Natural killer cell treated with Interleukin-12 subunit alpha and Interleukin-12 subunit beta and Interleukin-15 and Interleukin-18, amount 100 ng/mL, for 72 hours (primary cell): ENCODE data around the gene POLDIP3. TPM values are rescaled to one million over a fixed set of nuclear protein-coding genes. Genes with fewer than 3 reads are reported as not detected.
"Not testable (repeated sequence)": the region's sequence is repeated elsewhere in the genome, so short reads cannot be mapped to it uniquely, and the experiment has no call there.

Experiments used
- ATAC-seq, 2 donors: fragments of 150-1000 bp; cut with Tn5 transposase in 1 of 2; sonication (Bioruptor Pico), chemical (Tn5 transposase) in 1 of 2; 2 replicates each; pipeline ENCODE4 v1.10.0; 2021
- DNase-seq: peaks from one replicate; pipeline ENCODE4 v3.0.0; 2022; ENCODE audit warnings: low spot score
- H3K27ac Mint-ChIP-seq, 2 donors: 1 replicate in 1 of 2; 2 replicates in 1 of 2; pipeline ENCODE4 v1.8.0; 2022; ENCODE audit warnings: mixed read lengths in 2 of 2, mild to moderate bottlenecking in 1 of 2, moderate library complexity in 1 of 2
- H3K27me3 Mint-ChIP-seq, 2 donors: 1 replicate in 1 of 2; 2 replicates in 1 of 2; pipeline ENCODE4 v1.8.0; 2022; ENCODE audit warnings: mixed read lengths in 2 of 2
- H3K36me3 Mint-ChIP-seq: one replicate; pipeline ENCODE4 v1.8.0; 2022; ENCODE audit warnings: mixed read lengths
- H3K4me1 Mint-ChIP-seq, 2 donors: 1 replicate in 1 of 2; 2 replicates in 1 of 2; pipeline ENCODE4 v1.8.0; 2022; ENCODE audit warnings: low read depth in 2 of 2, mixed read lengths in 2 of 2, mild to moderate bottlenecking in 1 of 2
- H3K4me3 Mint-ChIP-seq: one replicate; pipeline ENCODE4 v1.8.0; 2022; ENCODE audit warnings: mixed read lengths
- H3K9me3 Mint-ChIP-seq: 2 replicates; pipeline ENCODE4 v1.8.0; 2022; ENCODE audit warnings: mixed read lengths
- total RNA-seq, 2 donors: library from RNA; stranded (reverse); gene quantifications; one replicate each; pipeline ENCODE4 v1.2.3, GENCODE V29; 2022

The POLDIP3 gene
- total RNA-seq, 2 donors from 2014 or later = 61.6 to 78.9 TPM

- H3K27ac Mint-ChIP-seq = peak overlapping the region in 1 of 2 donors; percentile 70
- H3K27me3 Mint-ChIP-seq = no peaks in the 10 kb centered on the region
- H3K4me1 Mint-ChIP-seq = peaks cover 33 to 36% of the 10 kb centered on the region in 2 donors
- H3K9me3 Mint-ChIP-seq = no peaks in the 10 kb centered on the region
- H3K36me3 Mint-ChIP-seq = peaks cover 10% of the 10 kb centered on the region
- no peak overlapping the region for H3K4me3 Mint-ChIP-seq
- DNase-seq = no peak
- ATAC-seq = no peak
These were observed 2.7 kb upstream of the POLDIP3 start for GRCh38 chr22:42617155-42617983.

- Mint-ChIP-seq H3K27ac (peak overlapping the region; percentile 100), H3K4me1 (peaks cover 40 to 42% of the 10 kb centered on the region in 2 donors), H3K4me3 (peak overlapping the region; percentile 99)
- not testable (repeated sequence) for ATAC-seq, H3K9me3 Mint-ChIP-seq, H3K27me3 Mint-ChIP-seq, DNase-seq, H3K36me3 Mint-ChIP-seq
These were observed 1.1 kb upstream of the POLDIP3 start for GRCh38 chr22:42615860-42616175.

- no peaks in the 10 kb centered on the region for H3K27me3 Mint-ChIP-seq
- peak overlapping the region; percentile 100 for H3K27ac Mint-ChIP-seq
- peak overlapping the region; percentile 99 for H3K4me3 Mint-ChIP-seq
- H3K4me1 Mint-ChIP-seq = peaks cover 42 to 47% of the 10 kb centered on the region in 2 donors
- H3K36me3 Mint-ChIP-seq = peaks cover 10% of the 10 kb centered on the region
- no peaks in the 10 kb centered on the region for H3K9me3 Mint-ChIP-seq
- DNase-seq (peak; percentile 92), ATAC-seq (peak; percentile 85)
These were observed 593 bp upstream of the POLDIP3 start for GRCh38 chr22:42615092-42615859.

- peak overlapping the region; percentile 100 for H3K27ac Mint-ChIP-seq
- no peak for DNase-seq
- H3K9me3 Mint-ChIP-seq = no peaks in the 10 kb centered on the region
- H3K36me3 Mint-ChIP-seq = peaks cover 10% of the 10 kb centered on the region
- no peaks in the 10 kb centered on the region for H3K27me3 Mint-ChIP-seq
- ATAC-seq = no peak
- H3K4me1 Mint-ChIP-seq = peaks cover 50 to 55% of the 10 kb centered on the region in 2 donors
- H3K4me3 Mint-ChIP-seq = peak overlapping the region; percentile 99
These were observed 796 bp downstream of the POLDIP3 start for GRCh38 chr22:42613872-42614301.

GRCh38 chr22:42612336-42612735 lies 2.3 kb downstream of the POLDIP3 start:
- H3K9me3 Mint-ChIP-seq = no peaks in the 10 kb centered on the region
- ATAC-seq = no peak
- H3K4me1 Mint-ChIP-seq = peaks cover 50 to 51% of the 10 kb centered on the region in 2 donors
- H3K27me3 Mint-ChIP-seq = no peaks in the 10 kb centered on the region
- H3K36me3 Mint-ChIP-seq = peaks cover 10% of the 10 kb centered on the region
- H3K27ac Mint-ChIP-seq = peak overlapping the region; percentile 100
- no peak for DNase-seq
- peak overlapping the region; percentile 99 for H3K4me3 Mint-ChIP-seq

GRCh38 chr22:42611051-42611450 lies 3.6 kb downstream of the POLDIP3 start:
- H3K27ac Mint-ChIP-seq = no peak overlapping the region
- no peaks in the 10 kb centered on the region for H3K9me3 Mint-ChIP-seq
- no peak for DNase-seq
- H3K4me1 Mint-ChIP-seq = peaks cover 51 to 56% of the 10 kb centered on the region in 2 donors
- no peak overlapping the region for H3K4me3 Mint-ChIP-seq
- no peak for ATAC-seq
- peaks cover 10% of the 10 kb centered on the region for H3K36me3 Mint-ChIP-seq
- H3K27me3 Mint-ChIP-seq = no peaks in the 10 kb centered on the region

- H3K27ac Mint-ChIP-seq = peak overlapping the region in 1 of 2 donors; percentile 33
- no peak for ATAC-seq
- peaks cover 10% of the 10 kb centered on the region for H3K36me3 Mint-ChIP-seq
- H3K4me1 Mint-ChIP-seq = peaks cover 45 to 48% of the 10 kb centered on the region in 2 donors
- H3K4me3 Mint-ChIP-seq = no peak overlapping the region
- no peak for DNase-seq
- no peaks in the 10 kb centered on the region for H3K27me3 Mint-ChIP-seq
- no peaks in the 10 kb centered on the region for H3K9me3 Mint-ChIP-seq
These were observed 4.5 kb downstream of the POLDIP3 start for GRCh38 chr22:42610186-42610585.

GRCh38 chr22:42608823-42609361 lies 5.8 kb downstream of the POLDIP3 start:
- no peak overlapping the region for H3K4me3 Mint-ChIP-seq
- ATAC-seq (peak in 1 of 2 donors; percentile 10), DNase-seq (no peak)
- peaks cover 40 to 44% of the 10 kb centered on the region in 2 donors for H3K4me1 Mint-ChIP-seq
- H3K36me3 Mint-ChIP-seq = peaks cover 8% of the 10 kb centered on the region
- H3K27me3 Mint-ChIP-seq = no peaks in the 10 kb centered on the region
- H3K9me3 Mint-ChIP-seq = no peaks in the 10 kb centered on the region
- no peak overlapping the region for H3K27ac Mint-ChIP-seq

GRCh38 chr22:42608136-42608822 lies 6.4 kb downstream of the POLDIP3 start:
- peaks cover 5% of the 10 kb centered on the region for H3K36me3 Mint-ChIP-seq
- peaks cover 35 to 42% of the 10 kb centered on the region in 2 donors for H3K4me1 Mint-ChIP-seq
- no peak overlapping the region for H3K27ac Mint-ChIP-seq

GRCh38 chr22:42607641-42608040 lies 7.0 kb downstream of the POLDIP3 start:
- not testable (repeated sequence) for DNase-seq, H3K27me3 Mint-ChIP-seq, H3K9me3 Mint-ChIP-seq, H3K27ac Mint-ChIP-seq, H3K4me3 Mint-ChIP-seq, H3K36me3 Mint-ChIP-seq, ATAC-seq
- peaks cover 29 to 38% of the 10 kb centered on the region in 2 donors for H3K4me1 Mint-ChIP-seq

More at GRCh38 chr22:42608136-42608822, 6.4 kb downstream of the POLDIP3 start:
- no peak for ATAC-seq
- Mint-ChIP-seq H3K27me3 (no peaks in the 10 kb centered on the region), H3K9me3 (no peaks in the 10 kb centered on the region), H3K4me3 (no peak overlapping the region)
- DNase-seq = no peak

- no peaks in the 10 kb centered on the region for H3K9me3 Mint-ChIP-seq
- DNase-seq (no peak), ATAC-seq (no peak)
- peaks cover 10% of the 10 kb centered on the region for H3K36me3 Mint-ChIP-seq
- H3K4me1 Mint-ChIP-seq = peaks cover 12 to 29% of the 10 kb centered on the region in 2 donors
- no peak overlapping the region for H3K27ac Mint-ChIP-seq
- H3K4me3 Mint-ChIP-seq = no peak overlapping the region
- H3K27me3 Mint-ChIP-seq = no peaks in the 10 kb centered on the region
These were observed 10.3 kb downstream of the POLDIP3 start for GRCh38 chr22:42604403-42604802.

GRCh38 chr22:42603427-42603826 lies 11.3 kb downstream of the POLDIP3 start:
- Mint-ChIP-seq H3K4me3 (no peak overlapping the region), H3K36me3 (peaks cover 12% of the 10 kb centered on the region), H3K4me1 (peaks cover 9 to 27% of the 10 kb centered on the region in 2 donors), H3K9me3 (no peaks in the 10 kb centered on the region), H3K27me3 (no peaks in the 10 kb centered on the region), H3K27ac (no peak overlapping the region)
- ATAC-seq (no peak), DNase-seq (no peak)

GRCh38 chr22:42602470-42602869 lies 12.2 kb downstream of the POLDIP3 start:
- peaks cover 12% of the 10 kb centered on the region for H3K36me3 Mint-ChIP-seq
- DNase-seq = no peak

More at GRCh38 chr22:42602470-42602869, 12.2 kb downstream of the POLDIP3 start:
- Mint-ChIP-seq H3K9me3 (no peaks in the 10 kb centered on the region), H3K4me3 (no peak overlapping the region), H3K27me3 (no peaks in the 10 kb centered on the region), H3K4me1 (peaks cover 9 to 27% of the 10 kb centered on the region in 2 donors), H3K27ac (peak overlapping the region in 1 of 2 donors; percentile 41)
- no peak for ATAC-seq
